Calu3 (cell line): ENCODE results near the gene ZNF554. TPM values are rescaled to one million over a fixed set of nuclear protein-coding genes. Genes with fewer than 3 reads are reported as not detected.

Experiments used
- BruUV-seq: library from RNA; stranded (reverse); fragments of 400-500 nt; replicated peaks from 2 replicates; lab custom pipeline; 2021; lab: Mats Ljungman, UMichigan
- CTCF ChIA-PET: fragments of 300-600 bp; sonication (Branson Sonifier 250); formaldehyde crosslinking; loops from one replicate; lab custom pipeline; 2022; ENCODE audit warnings: antibody characterized with exemption; lab: Charles Lee
- DNase-seq: peaks from one replicate; pipeline ENCODE4 v3.0.0; 2022
- H3K27ac Mint-ChIP-seq: one replicate; pipeline ENCODE4 v1.8.0; 2022; ENCODE audit warnings: mixed read lengths; ENCODE audit not compliant: unreplicated experiment
- H3K27me3 Mint-ChIP-seq: one replicate; pipeline ENCODE4 v1.8.0; 2022; ENCODE audit warnings: mixed read lengths; ENCODE audit not compliant: unreplicated experiment
- H3K36me3 Mint-ChIP-seq: one replicate; pipeline ENCODE4 v1.8.0; 2022; ENCODE audit warnings: mild to moderate bottlenecking, moderate library complexity, mixed read lengths; ENCODE audit not compliant: insufficient read depth, unreplicated experiment
- H3K4me1 Mint-ChIP-seq: one replicate; pipeline ENCODE4 v1.8.0; 2022; ENCODE audit warnings: mild to moderate bottlenecking, low read depth, mixed read lengths; ENCODE audit not compliant: unreplicated experiment
- H3K4me3 Mint-ChIP-seq: one replicate; pipeline ENCODE4 v1.8.0; 2022; ENCODE audit warnings: mild to moderate bottlenecking, low read depth, moderate library complexity, mixed read lengths; ENCODE audit not compliant: unreplicated experiment
- H3K9me3 Mint-ChIP-seq: one replicate; pipeline ENCODE4 v1.8.0; 2022; ENCODE audit warnings: low read depth, mixed read lengths; ENCODE audit not compliant: unreplicated experiment
- CTCF ChIP-seq: fragments of 200-600 bp; IDR thresholded peaks from one replicate; pipeline ENCODE4 v1.8.0; 2022; ENCODE audit warnings: antibody characterized with exemption; ENCODE audit not compliant: unreplicated experiment
- intact Hi-C: fragments of 100-400 bp; cut with micrococcal nuclease; formaldehyde crosslinking; loops from one replicate; pipeline ENCODE4 v1.10.0; 2022; ENCODE audit not compliant: unreplicated experiment
- total RNA-seq: library from RNA; stranded (reverse); gene quantifications from 2 replicates; pipeline ENCODE4 v1.2.3, GENCODE V29; 2022

Gene ZNF554
- total RNA-seq, 1 experiment from 2014 or later: 4.9 TPM

- Mint-ChIP-seq H3K27ac (no peak overlapping the region), H3K9me3 (no peaks in the 10 kb centered on the region), H3K36me3 (peaks cover 23% of the 10 kb centered on the region), H3K27me3 (no peaks in the 10 kb centered on the region), H3K4me3 (no peak overlapping the region), H3K4me1 (no peaks in the 10 kb centered on the region)
- no peak for TF ChIP-seq CTCF
- BruUV-seq: no TSS peak
- CTCF ChIA-PET: no interaction called here
- intact Hi-C loops: no loop called here
- no peak for DNase-seq
These were observed 22.4 kb upstream of the ZNF554 start for GRCh38 chr19:2797280-2797679.

GRCh38 chr19:2798158-2798685 lies 21.4 kb upstream of the ZNF554 start:
- H3K27ac Mint-ChIP-seq: no peak overlapping the region
- no peaks in the 10 kb centered on the region for H3K9me3 Mint-ChIP-seq
- H3K4me3 Mint-ChIP-seq: no peak overlapping the region
- H3K36me3 Mint-ChIP-seq: peaks cover 30% of the 10 kb centered on the region
- H3K27me3 Mint-ChIP-seq: no peaks in the 10 kb centered on the region
- BruUV-seq: no TSS peak
- DNase-seq: no peak
- H3K4me1 Mint-ChIP-seq: no peaks in the 10 kb centered on the region
- CTCF ChIA-PET: no interaction called here
- intact Hi-C loops: no loop called here
- TF ChIP-seq CTCF: no peak

GRCh38 chr19:2798733-2799132 lies 20.9 kb upstream of the ZNF554 start:
- H3K9me3 Mint-ChIP-seq: no peaks in the 10 kb centered on the region
- H3K36me3 Mint-ChIP-seq: peaks cover 30% of the 10 kb centered on the region
- no peak overlapping the region for H3K4me3 Mint-ChIP-seq
- no peaks in the 10 kb centered on the region for H3K27me3 Mint-ChIP-seq
- BruUV-seq: no TSS peak
- TF ChIP-seq CTCF: no peak
- intact Hi-C loops: no loop called here
- DNase-seq: no peak
- H3K4me1 Mint-ChIP-seq: no peaks in the 10 kb centered on the region
- H3K27ac Mint-ChIP-seq: no peak overlapping the region
- CTCF ChIA-PET: no interaction called here

- no peak for TF ChIP-seq CTCF
- intact Hi-C loops: no loop called here
- no peaks in the 10 kb centered on the region for H3K27me3 Mint-ChIP-seq
- CTCF ChIA-PET: interaction anchor here (0.7 kb wide), 1 partner anchor 146 kb away, joined by 3 read pairs; no protein-coding TSS in a partner anchor
- peaks cover 29% of the 10 kb centered on the region for H3K36me3 Mint-ChIP-seq
- no peak overlapping the region for H3K4me3 Mint-ChIP-seq
- no peak overlapping the region for H3K27ac Mint-ChIP-seq
- no peaks in the 10 kb centered on the region for H3K4me1 Mint-ChIP-seq
- DNase-seq: no peak
- H3K9me3 Mint-ChIP-seq: no peaks in the 10 kb centered on the region
- BruUV-seq: no TSS peak
These were observed 20.2 kb upstream of the ZNF554 start for GRCh38 chr19:2799273-2800020.
